HFFc6 (cell line): ENCODE data around the gene DDX31. TPM values are rescaled to one million over a fixed set of nuclear protein-coding genes. Genes with fewer than 3 reads are reported as not detected.

Experiments
- DNase-seq: peaks from one replicate; pipeline ENCODE4 v3.0.0-alpha.2; 2018
- H3K27ac Mint-ChIP-seq: 2 replicates; pipeline ENCODE4 v1.8.0; 2020; ENCODE audit warnings: mild to moderate bottlenecking, mixed read lengths
- H3K27me3 Mint-ChIP-seq: 2 replicates; pipeline ENCODE4 v1.8.0; 2021; ENCODE audit warnings: mild to moderate bottlenecking, moderate library complexity, mixed read lengths; ENCODE audit not compliant: insufficient read depth
- H3K36me3 Mint-ChIP-seq: 2 replicates; pipeline ENCODE4 v1.8.0; 2021; ENCODE audit warnings: low read depth, mixed read lengths
- H3K4me1 Mint-ChIP-seq: 2 replicates; pipeline ENCODE4 v1.8.0; 2020; ENCODE audit warnings: low read depth, mixed read lengths
- H3K4me3 Mint-ChIP-seq: 2 replicates; pipeline ENCODE4 v1.8.0; 2020; ENCODE audit warnings: mild to moderate bottlenecking, moderate library complexity, mixed read lengths
- H3K9me3 Mint-ChIP-seq: 2 replicates; pipeline ENCODE4 v1.8.0; 2020; ENCODE audit warnings: mild to moderate bottlenecking, mixed read lengths
- CTCF ChIP-seq: fragments of 200-600 bp; sonication (generic); IDR thresholded peaks from 2 replicates; pipeline ENCODE4 v1.5.0; 2021; ENCODE audit warnings: antibody characterized with exemption, mild to moderate bottlenecking
- total RNA-seq, 6 experiments: library from RNA; stranded (reverse); fragmentation: NEBNext Ultra II Directional; extraction: Animal tissue kit (Norgen Biotek cat#: 25700); gene quantifications; 2 replicates in 1 of 6; 3 replicates in 5 of 6; pipeline ENCODE4 v1.2.3, GENCODE V29; 2021

DDX31 gene
- total RNA-seq, 6 experiments from 2014 or later: 9.6 to 16.2 (median 14.9) TPM

- peaks cover 25% of the 10 kb centered on the region for H3K4me1 Mint-ChIP-seq
- peaks cover 67% of the 10 kb centered on the region for H3K36me3 Mint-ChIP-seq
- no peaks in the 10 kb centered on the region; the same call in 1 of the 2 replicates for H3K27me3 Mint-ChIP-seq
- DNase-seq: no peak
- H3K27ac Mint-ChIP-seq: no peak overlapping the region
- no peak for TF ChIP-seq CTCF
- H3K4me3 Mint-ChIP-seq: no peak overlapping the region
- no peaks in the 10 kb centered on the region for H3K9me3 Mint-ChIP-seq
Measured at GRCh38 chr9:132645711-132646110, 24.1 kb downstream of the DDX31 start.

GRCh38 chr9:132645306-132645705, 24.5 kb downstream of the DDX31 start:
- no peak overlapping the region for H3K27ac Mint-ChIP-seq
- peaks cover 25% of the 10 kb centered on the region for H3K4me1 Mint-ChIP-seq
- no peaks in the 10 kb centered on the region for H3K9me3 Mint-ChIP-seq
- H3K36me3 Mint-ChIP-seq: peaks cover 64% of the 10 kb centered on the region
- TF ChIP-seq CTCF: no peak
- DNase-seq: no peak
- no peaks in the 10 kb centered on the region; the same call in 1 of the 2 replicates for H3K27me3 Mint-ChIP-seq
- no peak overlapping the region for H3K4me3 Mint-ChIP-seq

- Mint-ChIP-seq H3K9me3 (no peaks in the 10 kb centered on the region), H3K27me3 (no peaks in the 10 kb centered on the region; the same call in 1 of the 2 replicates), H3K4me3 (no peak overlapping the region), H3K36me3 (peaks cover 71% of the 10 kb centered on the region), H3K27ac (no peak overlapping the region), H3K4me1 (peaks cover 25% of the 10 kb centered on the region)
- peak; percentile 35 for TF ChIP-seq CTCF
- no peak for DNase-seq
Measured at GRCh38 chr9:132644251-132644650, 25.5 kb downstream of the DDX31 start.

GRCh38 chr9:132641216-132641615, 28.6 kb downstream of the DDX31 start:
- Mint-ChIP-seq H3K36me3 (peaks cover 73% of the 10 kb centered on the region), H3K27ac (no peak overlapping the region), H3K27me3 (no peaks in the 10 kb centered on the region; the same call in 1 of the 2 replicates), H3K4me3 (no peak overlapping the region), H3K9me3 (no peaks in the 10 kb centered on the region), H3K4me1 (peaks cover 5% of the 10 kb centered on the region; the same call in 1 of the 2 replicates)
- no peak for TF ChIP-seq CTCF
- DNase-seq: no peak

GRCh38 chr9:132639322-132639721, 30.5 kb downstream of the DDX31 start:
- H3K4me1 Mint-ChIP-seq: peaks cover 5% of the 10 kb centered on the region; the same call in 1 of the 2 replicates
- no peak for TF ChIP-seq CTCF
- no peak overlapping the region for H3K4me3 Mint-ChIP-seq
- no peak for DNase-seq
- no peaks in the 10 kb centered on the region for H3K9me3 Mint-ChIP-seq
- peaks cover 63% of the 10 kb centered on the region for H3K36me3 Mint-ChIP-seq
- peaks cover 1% of the 10 kb centered on the region for H3K27me3 Mint-ChIP-seq
- H3K27ac Mint-ChIP-seq: no peak overlapping the region

GRCh38 chr9:132638240-132638639, 31.5 kb downstream of the DDX31 start:
- H3K36me3 Mint-ChIP-seq: peaks cover 55% of the 10 kb centered on the region
- H3K9me3 Mint-ChIP-seq: no peaks in the 10 kb centered on the region
- no peak overlapping the region for H3K4me3 Mint-ChIP-seq
- no peak overlapping the region for H3K27ac Mint-ChIP-seq
- no peak for TF ChIP-seq CTCF
- DNase-seq: no peak
- peaks cover 5% of the 10 kb centered on the region; the same call in 1 of the 2 replicates for H3K4me1 Mint-ChIP-seq
- H3K27me3 Mint-ChIP-seq: peaks cover 1% of the 10 kb centered on the region
